ENCODE measurements around the gene GRK5.

DNA sequence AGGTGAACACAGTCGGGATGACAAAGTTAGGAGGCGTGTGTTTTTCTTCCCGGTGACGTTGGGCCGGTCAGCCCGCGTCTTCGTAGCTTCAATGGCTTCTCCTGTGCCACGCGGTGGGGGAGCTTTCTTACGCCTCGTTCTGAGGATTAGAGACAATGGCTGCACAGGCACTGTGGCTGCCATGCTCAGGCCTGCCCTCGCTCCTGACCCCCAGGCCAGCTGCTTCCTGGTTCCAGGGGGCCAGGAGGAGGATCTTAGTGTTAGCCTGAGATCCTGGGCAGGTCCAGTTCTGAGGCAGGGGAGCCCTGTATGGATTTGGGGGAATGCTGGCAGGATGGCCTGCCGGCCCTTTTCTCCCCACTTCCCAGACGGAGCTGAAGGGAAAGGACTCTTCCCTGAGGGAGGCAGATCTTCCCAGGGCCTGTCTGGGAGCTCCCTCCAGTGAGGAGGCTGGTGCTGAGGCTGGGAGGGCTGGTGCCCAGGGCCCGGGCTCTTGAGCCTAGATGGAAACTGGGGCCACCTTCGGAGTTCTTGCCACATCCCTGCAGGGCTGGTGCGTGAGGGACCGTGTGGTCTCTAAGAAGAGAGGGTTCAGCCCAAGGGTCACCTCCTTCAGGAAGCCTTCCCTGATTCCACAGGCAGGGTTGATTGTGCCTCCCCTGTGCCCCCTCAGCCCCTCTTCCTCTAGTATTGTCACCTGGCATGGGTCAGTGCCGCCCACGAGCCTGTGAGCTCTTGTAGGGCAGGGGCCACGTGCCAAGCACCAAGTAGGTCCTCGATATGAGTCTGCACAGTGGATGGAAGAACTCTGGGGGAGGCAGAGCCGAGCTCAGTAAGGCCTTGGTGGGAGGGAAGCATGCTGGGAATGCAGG is 101.4 kb downstream of the GRK5 start:
- TF ChIP-seq, protein P1, sequence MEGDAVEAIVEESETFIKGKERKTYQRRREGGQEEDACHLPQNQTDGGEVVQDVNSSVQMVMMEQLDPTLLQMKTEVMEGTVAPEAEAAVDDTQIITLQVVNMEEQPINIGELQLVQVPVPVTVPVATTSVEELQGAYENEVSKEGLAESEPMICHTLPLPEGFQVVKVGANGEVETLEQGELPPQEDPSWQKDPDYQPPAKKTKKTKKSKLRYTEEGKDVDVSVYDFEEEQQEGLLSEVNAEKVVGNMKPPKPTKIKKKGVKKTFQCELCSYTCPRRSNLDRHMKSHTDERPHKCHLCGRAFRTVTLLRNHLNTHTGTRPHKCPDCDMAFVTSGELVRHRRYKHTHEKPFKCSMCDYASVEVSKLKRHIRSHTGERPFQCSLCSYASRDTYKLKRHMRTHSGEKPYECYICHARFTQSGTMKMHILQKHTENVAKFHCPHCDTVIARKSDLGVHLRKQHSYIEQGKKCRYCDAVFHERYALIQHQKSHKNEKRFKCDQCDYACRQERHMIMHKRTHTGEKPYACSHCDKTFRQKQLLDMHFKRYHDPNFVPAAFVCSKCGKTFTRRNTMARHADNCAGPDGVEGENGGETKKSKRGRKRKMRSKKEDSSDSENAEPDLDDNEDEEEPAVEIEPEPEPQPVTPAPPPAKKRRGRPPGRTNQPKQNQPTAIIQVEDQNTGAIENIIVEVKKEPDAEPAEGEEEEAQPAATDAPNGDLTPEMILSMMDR (IDR thresholded peaks at IDR 0.05), result no peak
- TF ChIP-seq POLR2A (IDR thresholded peaks at IDR 0.05) (no peak), POLR2AphosphoS5 (IDR thresholded peaks at IDR 0.05) (no peak)

Data from prostate gland (tissue), 2 donors.